ENCODE data around the gene PPP2R2B. TPM values are rescaled to one million over a fixed set of nuclear protein-coding genes. Genes with fewer than 3 reads are reported as not detected.

The PPP2R2B gene
- total RNA-seq, 1 donor from 2014 or later = 1.2 TPM

GRCh38 chr5:146680846-146681584 lies 197.5 kb downstream of the PPP2R2B start:
- intact Hi-C loops (cut with DNase I) = no loop called here

DNA sequence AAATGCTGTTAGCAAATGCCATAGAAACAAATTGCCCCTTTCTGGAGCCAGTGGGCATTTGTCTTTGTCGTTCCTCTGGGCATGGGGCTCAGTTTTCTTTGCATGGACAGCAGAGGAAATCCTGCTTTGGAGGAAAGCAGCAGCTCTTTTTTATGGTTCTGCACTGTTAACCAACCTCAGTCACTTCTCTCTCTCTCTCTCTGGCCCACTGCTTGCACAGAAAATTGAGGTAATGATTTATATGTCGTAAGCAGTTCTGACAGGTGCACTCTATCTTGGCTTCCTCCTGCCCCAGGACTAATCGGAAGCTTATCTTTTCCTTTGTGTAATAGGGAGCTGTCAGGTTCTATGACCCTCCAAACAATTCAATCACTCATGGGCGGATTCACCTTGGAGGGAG lies 202.9 kb downstream of the PPP2R2B start:
- DNase-seq (no peak), ATAC-seq (no peak)
- Histone ChIP-seq H3K36me3 (no peaks in the 10 kb centered on the region), H3K4me1 (no peaks in the 10 kb centered on the region), H3K4me3 (no peak overlapping the region), H3K27ac (no peak overlapping the region), H3K9me3 (no peaks in the 10 kb centered on the region), H3K27me3 (no peaks in the 10 kb centered on the region)
- TF ChIP-seq, protein P1, sequence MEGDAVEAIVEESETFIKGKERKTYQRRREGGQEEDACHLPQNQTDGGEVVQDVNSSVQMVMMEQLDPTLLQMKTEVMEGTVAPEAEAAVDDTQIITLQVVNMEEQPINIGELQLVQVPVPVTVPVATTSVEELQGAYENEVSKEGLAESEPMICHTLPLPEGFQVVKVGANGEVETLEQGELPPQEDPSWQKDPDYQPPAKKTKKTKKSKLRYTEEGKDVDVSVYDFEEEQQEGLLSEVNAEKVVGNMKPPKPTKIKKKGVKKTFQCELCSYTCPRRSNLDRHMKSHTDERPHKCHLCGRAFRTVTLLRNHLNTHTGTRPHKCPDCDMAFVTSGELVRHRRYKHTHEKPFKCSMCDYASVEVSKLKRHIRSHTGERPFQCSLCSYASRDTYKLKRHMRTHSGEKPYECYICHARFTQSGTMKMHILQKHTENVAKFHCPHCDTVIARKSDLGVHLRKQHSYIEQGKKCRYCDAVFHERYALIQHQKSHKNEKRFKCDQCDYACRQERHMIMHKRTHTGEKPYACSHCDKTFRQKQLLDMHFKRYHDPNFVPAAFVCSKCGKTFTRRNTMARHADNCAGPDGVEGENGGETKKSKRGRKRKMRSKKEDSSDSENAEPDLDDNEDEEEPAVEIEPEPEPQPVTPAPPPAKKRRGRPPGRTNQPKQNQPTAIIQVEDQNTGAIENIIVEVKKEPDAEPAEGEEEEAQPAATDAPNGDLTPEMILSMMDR (IDR thresholded peaks at IDR 0.05) = no peak
- intact Hi-C loops (cut with DNase I) = no loop called here

More at GRCh38 chr5:146680846-146681584, 197.5 kb downstream of the PPP2R2B start:
- H3K36me3 ChIP-seq = no peaks in the 10 kb centered on the region
- H3K4me3 ChIP-seq = no peak overlapping the region
- TF ChIP-seq, protein P1 (IDR thresholded peaks at IDR 0.05) = no peak
- DNase-seq = no peak
- no peak overlapping the region for H3K27ac ChIP-seq
- H3K27me3 ChIP-seq = no peaks in the 10 kb centered on the region
- ATAC-seq = no peak
- no peaks in the 10 kb centered on the region for H3K9me3 ChIP-seq
- H3K4me1 ChIP-seq = no peaks in the 10 kb centered on the region

- Histone ChIP-seq H3K9me3 (no peaks in the 10 kb centered on the region), H3K36me3 (no peaks in the 10 kb centered on the region), H3K27me3 (no peaks in the 10 kb centered on the region), H3K4me3 (no peak overlapping the region), H3K27ac (no peak overlapping the region), H3K4me1 (no peaks in the 10 kb centered on the region)
- TF ChIP-seq, protein P1 (IDR thresholded peaks at IDR 0.05) = no peak
- intact Hi-C loops (cut with DNase I) = no loop called here
- no peak for DNase-seq
- ATAC-seq = no peak
Measured at GRCh38 chr5:146672866-146673265, 205.7 kb downstream of the PPP2R2B start.

DNA sequence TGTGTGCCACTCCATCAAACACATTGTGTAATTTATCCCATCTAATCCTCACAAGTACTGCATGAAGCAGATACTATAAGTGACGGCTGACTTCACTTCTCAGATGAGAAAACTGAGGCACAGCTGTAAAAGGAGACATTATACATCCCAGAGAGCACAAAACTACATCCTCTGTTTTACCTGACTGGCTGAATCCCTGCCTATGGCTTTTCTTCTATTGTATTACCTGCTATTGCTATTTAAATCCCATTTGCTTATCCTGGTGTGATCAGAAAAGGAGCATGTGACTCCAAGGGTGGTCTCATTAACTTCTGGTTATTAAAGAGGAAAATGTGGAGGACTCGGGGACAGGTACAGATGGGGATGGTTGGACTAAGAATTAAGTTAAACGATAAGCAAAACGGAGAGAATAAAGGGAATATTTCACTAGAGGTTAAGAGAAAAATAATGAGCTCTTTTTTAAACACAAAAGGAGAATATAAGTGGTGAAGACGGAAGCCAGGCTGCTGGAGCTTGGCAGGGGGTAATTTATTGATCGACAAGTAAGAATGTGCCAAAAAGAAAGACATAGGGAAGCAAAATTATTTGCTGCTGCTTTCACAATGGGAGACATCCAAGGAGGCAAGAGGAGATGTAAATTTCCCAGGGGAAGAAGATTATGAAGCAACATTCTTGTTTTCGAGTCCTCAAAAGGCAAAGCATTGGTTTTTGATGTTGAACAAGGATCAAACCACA lies 206.8 kb downstream of the PPP2R2B start:
- Histone ChIP-seq H3K4me3 (no peak overlapping the region), H3K4me1 (no peaks in the 10 kb centered on the region), H3K27me3 (no peaks in the 10 kb centered on the region), H3K36me3 (no peaks in the 10 kb centered on the region), H3K27ac (no peak overlapping the region), H3K9me3 (no peaks in the 10 kb centered on the region)
- intact Hi-C loops (cut with DNase I) = no loop called here
- no peak for ATAC-seq
- TF ChIP-seq, protein P1 (IDR thresholded peaks at IDR 0.05) = no peak
- DNase-seq = no peak

- DNase-seq (no peak), ATAC-seq (no peak)
- H3K36me3 ChIP-seq = no peaks in the 10 kb centered on the region
- H3K4me3 ChIP-seq = no peak overlapping the region
- H3K9me3 ChIP-seq = no peaks in the 10 kb centered on the region
- H3K4me1 ChIP-seq = no peaks in the 10 kb centered on the region
- intact Hi-C loops (cut with DNase I) = no loop called here
- TF ChIP-seq, protein P1 (IDR thresholded peaks at IDR 0.05) = no peak
- H3K27ac ChIP-seq = no peak overlapping the region
- H3K27me3 ChIP-seq = no peaks in the 10 kb centered on the region
Measured at GRCh38 chr5:146669656-146670055, 208.9 kb downstream of the PPP2R2B start.

Data from upper lobe of right lung (tissue), 1 donor.